ENCODE data around the gene BLNK.

BLNK gene

DNA sequence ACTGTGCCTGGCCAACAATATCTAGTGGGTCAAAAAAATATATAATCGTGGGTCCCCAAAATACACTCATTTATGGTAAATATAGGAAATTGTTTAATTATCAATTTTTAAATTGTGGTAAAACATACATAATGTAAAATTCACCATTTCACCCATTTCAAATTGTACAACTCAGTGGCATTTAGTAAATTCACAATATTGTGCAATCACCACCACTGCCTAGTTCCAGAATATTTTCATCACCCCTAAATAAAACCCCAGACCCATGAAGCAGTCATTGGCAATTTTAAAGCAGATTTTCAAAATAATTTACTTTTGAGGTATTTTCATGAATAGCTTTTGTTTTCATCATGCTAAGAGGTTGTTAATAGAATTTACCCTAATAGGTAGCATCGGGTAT, 10.2 kb downstream of the BLNK start:
- no peak overlapping the region for H3K9ac ChIP-seq (ENCODE audit: low read depth, low read length)
- H3K36me3 ChIP-seq (ENCODE audit: control insufficient read depth, insufficient read depth, low read length): no peaks in the 10 kb centered on the region
- no peaks in the 10 kb centered on the region for H3K27me3 ChIP-seq (ENCODE audit: control insufficient read depth, insufficient read depth, low read length)
- no peak overlapping the region for H3K4me3 ChIP-seq (ENCODE audit: low read depth, low read length)
- no peak overlapping the region for H3K27ac ChIP-seq (ENCODE audit: low read depth, low read length)
- H3K4me1 ChIP-seq (ENCODE audit: control insufficient read depth, insufficient read depth, low read length): no peaks in the 10 kb centered on the region
- H3K9me3 ChIP-seq (ENCODE audit: control insufficient read depth, insufficient read depth, low read length): no peaks in the 10 kb centered on the region

DNA sequence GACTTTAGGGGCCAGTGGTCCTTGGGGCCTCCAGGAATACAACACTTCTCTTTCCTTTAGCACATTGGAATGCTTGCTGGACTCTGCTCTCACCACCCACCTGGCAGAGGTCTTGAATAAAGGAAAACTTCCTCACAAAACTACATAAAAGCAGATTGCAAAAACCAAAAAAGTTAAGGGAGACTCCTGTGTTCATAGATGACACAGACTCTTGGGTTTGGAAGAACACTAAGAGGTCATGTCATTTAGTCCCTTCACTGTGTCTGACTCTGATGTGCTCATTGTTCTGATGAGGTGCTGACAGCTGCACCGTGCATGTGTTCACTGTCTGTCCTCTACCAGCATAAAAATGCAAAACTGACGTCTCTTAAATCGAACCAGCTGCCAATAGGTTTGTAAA, 11.4 kb downstream of the BLNK start:
- Histone ChIP-seq H3K36me3 (ENCODE audit: control insufficient read depth, insufficient read depth, low read length) (no peaks in the 10 kb centered on the region), H3K4me1 (ENCODE audit: control insufficient read depth, insufficient read depth, low read length) (peaks cover 7% of the 10 kb centered on the region)

GRCh38 chr10:96259150-96259549, 12.2 kb downstream of the BLNK start:
- Histone ChIP-seq H3K27ac (ENCODE audit: low read depth, low read length) (no peak overlapping the region), H3K36me3 (ENCODE audit: control insufficient read depth, insufficient read depth, low read length) (no peaks in the 10 kb centered on the region), H3K4me1 (ENCODE audit: control insufficient read depth, insufficient read depth, low read length) (peaks cover 8% of the 10 kb centered on the region), H3K27me3 (ENCODE audit: control insufficient read depth, insufficient read depth, low read length) (no peaks in the 10 kb centered on the region), H3K9ac (ENCODE audit: low read depth, low read length) (no peak overlapping the region), H3K4me3 (ENCODE audit: low read depth, low read length) (no peak overlapping the region), H3K9me3 (ENCODE audit: control insufficient read depth, insufficient read depth, low read length) (no peaks in the 10 kb centered on the region)

More for the DNA sequence above, 11.4 kb downstream of the BLNK start:
- Histone ChIP-seq H3K4me3 (ENCODE audit: low read depth, low read length) (no peak overlapping the region), H3K9me3 (ENCODE audit: control insufficient read depth, insufficient read depth, low read length) (no peaks in the 10 kb centered on the region), H3K27me3 (ENCODE audit: control insufficient read depth, insufficient read depth, low read length) (no peaks in the 10 kb centered on the region), H3K9ac (ENCODE audit: low read depth, low read length) (no peak overlapping the region), H3K27ac (ENCODE audit: low read depth, low read length) (no peak overlapping the region)

- Histone ChIP-seq H3K9me3 (ENCODE audit: control insufficient read depth, insufficient read depth, low read length) (no peaks in the 10 kb centered on the region), H3K4me1 (ENCODE audit: control insufficient read depth, insufficient read depth, low read length) (peaks cover 8% of the 10 kb centered on the region), H3K9ac (ENCODE audit: low read depth, low read length) (no peak overlapping the region), H3K27me3 (ENCODE audit: control insufficient read depth, insufficient read depth, low read length) (no peaks in the 10 kb centered on the region), H3K36me3 (ENCODE audit: control insufficient read depth, insufficient read depth, low read length) (no peaks in the 10 kb centered on the region), H3K27ac (ENCODE audit: low read depth, low read length) (no peak overlapping the region), H3K4me3 (ENCODE audit: low read depth, low read length) (no peak overlapping the region)
These were observed 13.4 kb downstream of the BLNK start for GRCh38 chr10:96257944-96258343.

DNA sequence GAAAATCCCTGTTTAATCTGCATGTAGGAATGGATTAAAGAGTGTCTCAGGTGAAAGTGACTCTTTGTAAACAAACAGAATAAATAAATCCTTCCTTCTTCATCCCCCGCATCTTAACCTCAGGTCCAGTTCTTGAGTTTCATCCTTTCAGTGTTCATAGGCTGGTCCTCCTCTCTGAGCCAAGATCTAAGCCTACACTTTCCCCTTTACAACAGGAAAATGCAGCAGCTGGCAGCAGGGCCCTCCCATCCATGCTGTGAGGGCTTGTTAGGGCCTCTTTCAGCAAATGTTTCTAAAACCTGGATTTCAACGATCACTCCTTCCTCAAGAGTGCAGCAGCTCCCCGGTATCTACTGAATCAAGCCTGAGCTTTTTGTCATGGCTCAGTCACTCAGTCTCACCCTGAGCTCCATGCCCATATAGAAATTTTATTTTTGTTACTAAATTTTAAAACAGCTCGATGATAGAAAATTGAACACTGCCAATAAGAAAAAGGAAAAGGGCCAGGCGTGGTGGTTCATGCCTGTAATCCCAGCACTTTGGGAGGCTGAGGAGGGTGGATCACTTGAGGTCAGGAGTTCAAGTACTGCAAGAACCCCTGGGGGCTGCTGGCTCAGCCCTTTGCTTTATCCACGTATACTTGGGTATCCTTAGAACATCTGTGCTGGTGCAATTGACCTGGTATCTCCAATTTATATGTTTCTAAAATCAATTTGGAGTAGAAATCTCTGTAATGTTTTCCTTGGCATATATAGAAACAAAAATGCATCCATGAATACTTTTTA, 15.6 kb downstream of the BLNK start:
- Histone ChIP-seq H3K4me3 (ENCODE audit: low read depth, low read length) (no peak overlapping the region), H3K9me3 (ENCODE audit: control insufficient read depth, insufficient read depth, low read length) (no peaks in the 10 kb centered on the region), H3K36me3 (ENCODE audit: control insufficient read depth, insufficient read depth, low read length) (no peaks in the 10 kb centered on the region), H3K27me3 (ENCODE audit: control insufficient read depth, insufficient read depth, low read length) (no peaks in the 10 kb centered on the region), H3K27ac (ENCODE audit: low read depth, low read length) (peak overlapping the region; percentile 31), H3K9ac (ENCODE audit: low read depth, low read length) (no peak overlapping the region), H3K4me1 (ENCODE audit: control insufficient read depth, insufficient read depth, low read length) (peaks cover 8% of the 10 kb centered on the region)

DNA sequence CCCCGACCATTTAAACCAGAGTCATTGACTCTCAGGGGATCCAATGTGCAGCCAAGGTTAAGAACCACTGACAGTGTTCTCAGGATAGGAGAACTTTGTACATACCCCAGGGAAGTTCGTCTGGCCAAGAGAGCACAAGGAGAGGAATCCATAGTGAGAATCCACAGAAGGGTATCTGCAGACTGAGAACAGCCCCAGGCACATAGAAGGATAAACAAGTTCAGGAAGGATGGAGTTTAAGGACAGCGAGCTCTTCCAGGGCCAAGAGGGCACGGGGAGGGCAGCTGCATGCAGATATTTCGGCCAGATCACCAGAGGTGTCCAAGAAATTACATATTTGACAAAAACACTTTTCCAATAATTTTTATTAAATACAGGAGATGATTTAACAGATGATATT, 16.4 kb downstream of the BLNK start:
- peaks cover 8% of the 10 kb centered on the region for H3K4me1 ChIP-seq (ENCODE audit: control insufficient read depth, insufficient read depth, low read length)

GRCh38 chr10:96252730-96253129, 18.6 kb downstream of the BLNK start:
- Histone ChIP-seq H3K36me3 (ENCODE audit: control insufficient read depth, insufficient read depth, low read length) (no peaks in the 10 kb centered on the region), H3K4me1 (ENCODE audit: control insufficient read depth, insufficient read depth, low read length) (peaks cover 18% of the 10 kb centered on the region), H3K9ac (ENCODE audit: low read depth, low read length) (no peak overlapping the region), H3K27me3 (ENCODE audit: control insufficient read depth, insufficient read depth, low read length) (no peaks in the 10 kb centered on the region), H3K4me3 (ENCODE audit: low read depth, low read length) (no peak overlapping the region), H3K9me3 (ENCODE audit: control insufficient read depth, insufficient read depth, low read length) (no peaks in the 10 kb centered on the region), H3K27ac (ENCODE audit: low read depth, low read length) (no peak overlapping the region)

More for the DNA sequence above, 16.4 kb downstream of the BLNK start:
- H3K9me3 ChIP-seq (ENCODE audit: control insufficient read depth, insufficient read depth, low read length): no peaks in the 10 kb centered on the region
- H3K9ac ChIP-seq (ENCODE audit: low read depth, low read length): no peak overlapping the region
- H3K27me3 ChIP-seq (ENCODE audit: control insufficient read depth, insufficient read depth, low read length): no peaks in the 10 kb centered on the region
- no peaks in the 10 kb centered on the region for H3K36me3 ChIP-seq (ENCODE audit: control insufficient read depth, insufficient read depth, low read length)
- no peak overlapping the region for H3K27ac ChIP-seq (ENCODE audit: low read depth, low read length)
- no peak overlapping the region for H3K4me3 ChIP-seq (ENCODE audit: low read depth, low read length)

- no peaks in the 10 kb centered on the region for H3K9me3 ChIP-seq (ENCODE audit: control insufficient read depth, insufficient read depth, low read length)
- peaks cover 14% of the 10 kb centered on the region for H3K4me1 ChIP-seq (ENCODE audit: control insufficient read depth, insufficient read depth, low read length)
- H3K4me3 ChIP-seq (ENCODE audit: low read depth, low read length): no peak overlapping the region
- H3K27me3 ChIP-seq (ENCODE audit: control insufficient read depth, insufficient read depth, low read length): no peaks in the 10 kb centered on the region
- no peak overlapping the region for H3K27ac ChIP-seq (ENCODE audit: low read depth, low read length)
- no peaks in the 10 kb centered on the region for H3K36me3 ChIP-seq (ENCODE audit: control insufficient read depth, insufficient read depth, low read length)
- no peak overlapping the region for H3K9ac ChIP-seq (ENCODE audit: low read depth, low read length)
These were observed 21.0 kb downstream of the BLNK start for GRCh38 chr10:96250349-96250748.

GRCh38 chr10:96249264-96249663, 22.1 kb downstream of the BLNK start:
- no peaks in the 10 kb centered on the region for H3K9me3 ChIP-seq (ENCODE audit: control insufficient read depth, insufficient read depth, low read length)
- no peaks in the 10 kb centered on the region for H3K36me3 ChIP-seq (ENCODE audit: control insufficient read depth, insufficient read depth, low read length)
- H3K27me3 ChIP-seq (ENCODE audit: control insufficient read depth, insufficient read depth, low read length): no peaks in the 10 kb centered on the region
- H3K4me3 ChIP-seq (ENCODE audit: low read depth, low read length): no peak overlapping the region
- H3K27ac ChIP-seq (ENCODE audit: low read depth, low read length): no peak overlapping the region
- H3K4me1 ChIP-seq (ENCODE audit: control insufficient read depth, insufficient read depth, low read length): peaks cover 10% of the 10 kb centered on the region; the same call in 1 of the 2 replicates
- H3K9ac ChIP-seq (ENCODE audit: low read depth, low read length): no peak overlapping the region

DNA sequence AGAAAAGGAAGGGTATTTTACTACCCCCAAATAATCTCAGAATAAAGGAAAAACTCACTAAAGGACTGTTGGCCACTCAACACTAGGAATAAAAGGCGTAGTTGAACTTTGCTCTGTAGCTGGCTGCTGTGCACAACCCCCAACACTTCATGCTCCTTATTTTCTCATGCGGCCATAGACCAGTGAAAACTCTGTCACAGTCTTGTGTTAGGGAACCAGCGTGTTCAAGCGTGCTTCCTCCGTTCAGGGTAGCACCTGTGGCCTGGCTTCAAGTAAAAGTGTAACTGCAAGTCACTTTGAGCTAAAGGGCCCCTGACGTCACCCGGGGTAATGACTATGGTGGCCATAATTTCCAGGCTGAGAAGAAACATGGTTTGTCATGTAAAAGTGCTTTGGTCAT, 27.0 kb downstream of the BLNK start:
- no peaks in the 10 kb centered on the region for H3K36me3 ChIP-seq (ENCODE audit: control insufficient read depth, insufficient read depth, low read length)
- no peak overlapping the region for H3K27ac ChIP-seq (ENCODE audit: low read depth, low read length)
- peaks cover 5% of the 10 kb centered on the region; the same call in 1 of the 2 replicates for H3K4me1 ChIP-seq (ENCODE audit: control insufficient read depth, insufficient read depth, low read length)
- no peaks in the 10 kb centered on the region for H3K9me3 ChIP-seq (ENCODE audit: control insufficient read depth, insufficient read depth, low read length)
- no peaks in the 10 kb centered on the region for H3K27me3 ChIP-seq (ENCODE audit: control insufficient read depth, insufficient read depth, low read length)
- no peak overlapping the region for H3K9ac ChIP-seq (ENCODE audit: low read depth, low read length)
- no peak overlapping the region for H3K4me3 ChIP-seq (ENCODE audit: low read depth, low read length)

DNA sequence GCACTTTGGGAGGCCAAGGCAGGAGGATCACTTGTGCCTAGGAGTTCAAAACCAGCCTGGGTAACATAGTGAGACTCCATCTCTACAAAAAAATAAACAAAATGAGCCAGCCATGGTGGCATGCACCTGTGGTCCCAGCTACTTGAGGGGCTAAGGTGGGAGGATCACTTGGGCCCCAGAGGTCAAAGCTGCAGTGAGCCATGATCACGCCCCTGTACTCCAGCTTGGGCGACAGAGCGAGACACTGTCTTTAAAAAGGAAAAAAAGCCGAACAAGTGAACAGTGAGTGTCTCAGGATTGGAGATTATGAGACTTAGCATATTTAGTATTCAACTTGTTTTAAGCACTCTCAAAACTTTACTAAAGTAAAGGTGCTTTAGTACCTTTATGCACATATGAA, 28.1 kb downstream of the BLNK start:
- no peaks in the 10 kb centered on the region for H3K36me3 ChIP-seq (ENCODE audit: control insufficient read depth, insufficient read depth, low read length)
- no peaks in the 10 kb centered on the region for H3K9me3 ChIP-seq (ENCODE audit: control insufficient read depth, insufficient read depth, low read length)
- H3K4me3 ChIP-seq (ENCODE audit: low read depth, low read length): no peak overlapping the region
- no peak overlapping the region for H3K9ac ChIP-seq (ENCODE audit: low read depth, low read length)
- H3K27me3 ChIP-seq (ENCODE audit: control insufficient read depth, insufficient read depth, low read length): no peaks in the 10 kb centered on the region
- H3K27ac ChIP-seq (ENCODE audit: low read depth, low read length): no peak overlapping the region
- H3K4me1 ChIP-seq (ENCODE audit: control insufficient read depth, insufficient read depth, low read length): no peaks in the 10 kb centered on the region
